Measurements from ENCODE around the gene MYO5C. TPM values are rescaled to one million over a fixed set of nuclear protein-coding genes. Genes with fewer than 3 reads are reported as not detected.

Gene MYO5C
- total and polyA plus RNA-seq, 2 of the 4 experiments (the other 2 are of a cell fraction), result under 0.01 to 0.03 TPM

GRCh38 chr15:52256366-52256765 is 39.2 kb downstream of the MYO5C start:
- CTCF ChIA-PET, result interaction anchor here (0.5 to 2.1 kb wide), 10 partner anchors 92 to 967 kb away, joined by 3 to 5 read pairs (median 4); no protein-coding TSS in a partner anchor
- dilution Hi-C loops (cut with HindIII; ENCODE audit: low sequenced_read_pairs, unreplicated experiment) (no loop called here), in situ Hi-C loops (cut with MboI; ENCODE audit: low sequenced_read_pairs) (no loop called here), intact Hi-C loops (cut with micrococcal nuclease) (loop anchor here (1.0 to 10.0 kb wide), 5 partner anchors 75 to 479 kb away; partner anchors contain the start of genes ARPP19, ATOSA and MYO5A)
- Histone ChIP-seq H3K4me1 (ENCODE audit: control insufficient read depth, insufficient read depth, low read length) (peaks cover 10% of the 10 kb centered on the region), H3K4me2 (ENCODE audit: low read depth, low read length) (peak overlapping the region; percentile 21; the same call in 1 of the 2 replicates), H3K36me3 (ENCODE audit: control insufficient read depth, insufficient read depth, low read length) (no peaks in the 10 kb centered on the region), H3K9ac (ENCODE audit: low read depth, low read length) (no peak overlapping the region), H3K23ac (ENCODE audit: low read depth, low read length) (no peak overlapping the region), H2AK9ac (replicated peaks; ENCODE audit: low read depth, low read length, poor library complexity) (peak overlapping the region; percentile 48), H2BK20ac (ENCODE audit: low read depth, low read length) (0 out of 2 replicates have a peak overlapping the region, but pooled peaks have one; percentile 29), H2BK5ac (ENCODE audit: low read depth, low read length, poor library complexity, severe bottlenecking) (no peak overlapping the region), H3K56ac (ENCODE audit: extremely low read depth, insufficient read depth, low read length) (no peak overlapping the region), H3K18ac (ENCODE audit: low read depth, low read length) (no peak overlapping the region), H3K4ac (ENCODE audit: low read depth, low read length) (0 out of 2 replicates have a peak overlapping the region, but pooled peaks have one; percentile 6), H3K79me1 (ENCODE audit: low read depth in 1 of 2, low read length in 2 of 2) (no peaks in the 10 kb centered on the region), H2AFZ (replicated peaks; ENCODE audit: low read length, poor library complexity) (peak overlapping the region; percentile 64), H3K9me1 (ENCODE audit: insufficient read depth, low read length) (peaks cover 13% of the 10 kb centered on the region), H4K8ac (ENCODE audit: low read depth in 2 of 2, low read length in 2 of 2) (no peak overlapping the region), H3K27ac (ENCODE audit: insufficient read depth, low read length) (no peak overlapping the region), H2AK5ac (ENCODE audit: low read depth, low read length) (no peak overlapping the region; the same call in 1 of the 2 replicates), H2BK15ac (ENCODE audit: low read depth, low read length) (no peak overlapping the region), H4K91ac (ENCODE audit: insufficient read depth, low read depth, low read length) (no peak overlapping the region), H4K20me1 (ENCODE audit: insufficient read depth, low read length) (no peaks in the 10 kb centered on the region), H3K27me3 (ENCODE audit: control insufficient read depth, insufficient read depth, low read length) (no peaks in the 10 kb centered on the region), H4K5ac (ENCODE audit: low read depth, low read length) (no peak overlapping the region), H3K4me3 (ENCODE audit: insufficient read depth, low read depth, low read length) (no peak overlapping the region; the same call in 1 of the 2 replicates), H3K14ac (replicated peaks; ENCODE audit: low read depth, low read length) (no peak overlapping the region), H2BK120ac (ENCODE audit: low read depth, low read length) (no peak overlapping the region), H3K9me3 (ENCODE audit: control insufficient read depth, insufficient read depth, low read length) (no peaks in the 10 kb centered on the region)
- ATAC-seq (ENCODE audit: low read depth), result peak; percentile 64
- BruUV-seq (replicated peaks), result no TSS peak
- TF ChIP-seq RAD21 (IDR thresholded peaks at IDR 0.05; ENCODE audit: low read length) (peak; percentile 91), CTCF (conservative IDR thresholded peaks at IDR 0.05; ENCODE audit: low read depth, low read length) (peak; percentile 82), RCOR1 (IDR thresholded peaks at IDR 0.05; ENCODE audit: insufficient replicate concordance, low read length) (peak; percentile 12), USF2 (IDR thresholded peaks at IDR 0.05; ENCODE audit: low read depth, low read length) (no peak), CHD1 (IDR thresholded peaks at IDR 0.05; ENCODE audit: low read depth, low read length) (no peak), MAFK (IDR thresholded peaks at IDR 0.05; ENCODE audit: low read depth, low read length) (0 out of 2 replicates have a peak, but pooled peaks have one; percentile 22), RFX5 (IDR thresholded peaks at IDR 0.05; ENCODE audit: low read depth, low read length) (no peak), SMC3 (IDR thresholded peaks at IDR 0.05; ENCODE audit: low read depth, low read length) (peak; percentile 92), NFE2L2 (IDR thresholded peaks at IDR 0.05; ENCODE audit: low read depth, low read length) (no peak), BHLHE40 (IDR thresholded peaks at IDR 0.05; ENCODE audit: low read depth, low read length) (peak; percentile 19; the same call in 1 of the 2 replicates), CEBPB (IDR thresholded peaks at IDR 0.05; ENCODE audit: low read depth, low read length) (0 out of 2 replicates have a peak, but pooled peaks have one; percentile 13), MXI1 (IDR thresholded peaks at IDR 0.05; ENCODE audit: borderline replicate concordance, low read depth, low read length) (no peak)
- peak; percentile 80 for DNase-seq
- no CpG with 5 or more reads among the region's 10 CpGs for WGBS, 2 experiments (ENCODE audit: extremely low coverage in 2 of 2, insufficient read length in 1 of 2)
- POLR2A ChIA-PET (ENCODE audit: unreplicated experiment), result interaction anchor here (0.5 kb wide), 1 partner anchor 305 kb away, joined by 3 read pairs; no protein-coding TSS in a partner anchor
